ENCODE data around the gene GRWD1. TPM values are rescaled to one million over a fixed set of nuclear protein-coding genes. Genes with fewer than 3 reads are reported as not detected.

The GRWD1 gene
- total RNA-seq, 1 donor from 2014 or later: 38.4 TPM

GRCh38 chr19:48480183-48480557, 34.4 kb downstream of the GRWD1 start:
- no peak for TF ChIP-seq CTCF (IDR thresholded peaks at IDR 0.05)
- Mint-ChIP-seq H3K27me3 (ENCODE audit: unreplicated experiment) (no peaks in the 10 kb centered on the region), H3K9me3 (ENCODE audit: unreplicated experiment) (no peaks in the 10 kb centered on the region), H3K4me1 (ENCODE audit: unreplicated experiment) (peaks cover 19% of the 10 kb centered on the region), H3K36me3 (ENCODE audit: unreplicated experiment) (peaks cover 14% of the 10 kb centered on the region), H3K4me3 (ENCODE audit: unreplicated experiment) (no peak overlapping the region), H3K27ac (ENCODE audit: unreplicated experiment) (no peak overlapping the region)
- DNase-seq (ENCODE audit: extremely low spot score, unreplicated experiment): no peak

GRCh38 chr19:48480558-48481500, 35.0 kb downstream of the GRWD1 start:
- peaks cover 7% of the 10 kb centered on the region for H3K36me3 Mint-ChIP-seq (ENCODE audit: unreplicated experiment)
- peaks cover 19% of the 10 kb centered on the region for H3K4me1 Mint-ChIP-seq (ENCODE audit: unreplicated experiment)
- no peak overlapping the region for H3K27ac Mint-ChIP-seq (ENCODE audit: unreplicated experiment)
- TF ChIP-seq CTCF (IDR thresholded peaks at IDR 0.05): no peak
- no peak overlapping the region for H3K4me3 Mint-ChIP-seq (ENCODE audit: unreplicated experiment)
- no peak for DNase-seq (ENCODE audit: extremely low spot score, unreplicated experiment)
- H3K27me3 Mint-ChIP-seq (ENCODE audit: unreplicated experiment): no peaks in the 10 kb centered on the region
- H3K9me3 Mint-ChIP-seq (ENCODE audit: unreplicated experiment): no peaks in the 10 kb centered on the region

DNA sequence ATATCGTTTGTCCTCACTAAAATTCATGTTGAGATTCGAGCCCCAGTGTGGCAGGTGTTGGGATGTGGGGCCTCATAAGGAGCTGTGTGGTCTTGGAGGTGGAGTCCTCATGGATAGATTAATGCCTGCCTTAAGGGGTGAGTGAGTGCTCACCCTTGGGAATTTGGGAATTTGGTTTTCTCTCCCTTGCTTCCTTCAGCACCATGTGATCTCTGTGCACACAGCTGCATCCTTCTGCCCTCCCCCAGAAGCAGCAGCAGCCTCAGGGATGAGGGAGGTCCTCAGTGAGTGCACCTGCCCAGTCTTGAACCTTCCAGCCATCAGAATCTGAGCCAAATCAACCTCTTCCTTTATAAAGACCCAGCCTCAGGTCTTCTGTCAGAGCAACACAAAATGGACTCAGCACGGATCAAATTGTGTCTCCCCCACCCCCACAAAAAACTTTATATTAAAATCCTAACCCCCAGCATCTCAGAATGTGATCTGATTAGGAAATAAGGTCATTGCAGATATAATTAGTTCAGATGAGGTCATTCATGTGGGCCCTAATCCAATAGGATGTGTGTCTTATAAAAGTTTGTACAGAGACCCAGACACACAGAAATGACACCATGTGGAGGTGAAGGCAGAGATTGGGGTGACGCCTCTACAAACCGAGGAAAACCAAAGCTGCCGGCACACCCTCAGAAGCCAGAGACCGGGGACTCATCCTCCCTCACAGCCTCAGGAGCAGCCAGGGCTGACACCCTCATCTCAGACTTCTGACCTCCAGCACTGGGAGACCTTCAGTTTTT, 36.3 kb downstream of the GRWD1 start:
- H3K27me3 Mint-ChIP-seq (ENCODE audit: unreplicated experiment): no peaks in the 10 kb centered on the region
- H3K4me3 Mint-ChIP-seq (ENCODE audit: unreplicated experiment): no peak overlapping the region
- H3K27ac Mint-ChIP-seq (ENCODE audit: unreplicated experiment): peak overlapping the region; percentile 38
- no peaks in the 10 kb centered on the region for H3K9me3 Mint-ChIP-seq (ENCODE audit: unreplicated experiment)
- peaks cover 23% of the 10 kb centered on the region for H3K4me1 Mint-ChIP-seq (ENCODE audit: unreplicated experiment)
- DNase-seq (ENCODE audit: extremely low spot score, unreplicated experiment): no peak
- TF ChIP-seq CTCF (IDR thresholded peaks at IDR 0.05): no peak
- H3K36me3 Mint-ChIP-seq (ENCODE audit: unreplicated experiment): peaks cover 2% of the 10 kb centered on the region

GRCh38 chr19:48483301-48483700, 37.5 kb downstream of the GRWD1 start:
- DNase-seq (ENCODE audit: extremely low spot score, unreplicated experiment): no peak
- Mint-ChIP-seq H3K4me3 (ENCODE audit: unreplicated experiment) (no peak overlapping the region), H3K36me3 (ENCODE audit: unreplicated experiment) (peaks cover 2% of the 10 kb centered on the region), H3K27me3 (ENCODE audit: unreplicated experiment) (no peaks in the 10 kb centered on the region), H3K9me3 (ENCODE audit: unreplicated experiment) (no peaks in the 10 kb centered on the region), H3K27ac (ENCODE audit: unreplicated experiment) (no peak overlapping the region), H3K4me1 (ENCODE audit: unreplicated experiment) (peaks cover 33% of the 10 kb centered on the region)
- TF ChIP-seq CTCF (IDR thresholded peaks at IDR 0.05): no peak
